Measurements from ENCODE around the gene NCK1. TPM values are rescaled to one million over a fixed set of nuclear protein-coding genes. Genes with fewer than 3 reads are reported as not detected.
A peak's percentile ranks its signal among the peaks of the same experiment; 100 is the strongest.

Gene NCK1
- 50.4 and 59.4 TPM in 2 replicates for total RNA-seq (2022)
- percentile 87 among the genes with signal in this experiment for Bru-seq, nascent RNA
- percentile 74 among the genes with signal in this experiment for BruChase-seq, experiment 1, labeled RNA remaining after a 6-hour chase
- percentile 83 among the genes with signal in this experiment for BruChase-seq, experiment 2, labeled RNA remaining after a 2-hour chase
- long read RNA-seq, transcript NCK1-201 (4 exons, 1,937 nt) = major isoform, 40 of 82 reads
- long read RNA-seq, transcript NCK1-204 (3 exons, 2,403 nt) = minor isoform, 7 of 82 reads
- long read RNA-seq, transcript NCK1-207 (4 exons, 1,971 nt) = minor isoform, 9 of 82 reads
- long read RNA-seq, partial matches to known transcripts = 6 of 82 reads
- long read RNA-seq, other reads (novel, unspliced or antisense) = 18 of 82 reads

DNA sequence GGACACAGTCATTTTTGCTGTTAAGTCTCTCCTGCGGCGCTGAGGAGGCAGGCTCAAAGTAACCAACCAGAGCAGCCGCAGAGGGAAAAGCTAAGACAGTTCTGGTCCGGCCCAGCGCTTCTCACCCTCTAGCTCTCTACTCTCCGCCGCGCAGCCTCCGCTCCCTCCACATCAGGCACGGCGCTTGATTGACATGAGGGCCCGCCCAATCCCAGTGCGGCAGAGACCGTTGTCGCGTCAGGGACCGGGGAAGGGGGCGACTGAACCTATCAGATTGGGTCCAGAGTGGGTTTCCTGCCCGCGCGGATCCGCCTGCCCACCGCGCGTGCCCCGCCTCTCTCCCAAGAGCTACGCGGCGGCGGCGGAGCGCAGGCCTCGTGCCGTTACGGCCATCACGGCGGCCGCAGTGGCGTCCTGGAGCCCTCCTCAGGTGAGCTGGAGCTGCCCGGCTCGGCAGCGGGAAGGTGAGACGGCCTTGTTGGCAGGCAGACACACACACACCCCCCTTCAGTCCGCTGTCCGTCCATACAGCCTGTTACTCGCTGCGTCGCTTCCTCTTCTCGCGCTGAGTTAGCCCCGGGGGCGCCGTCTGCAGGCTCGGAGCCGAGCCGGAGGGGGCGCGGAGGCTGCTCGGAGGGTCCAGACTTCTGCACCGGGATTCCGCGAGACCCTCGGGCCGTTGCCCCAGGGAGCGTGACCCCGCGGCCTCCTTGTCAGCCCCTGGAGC, at the start of gene NCK1:
NCK1 (plus strand) TSS at position 319 of the 727 bp plus-strand sequence. CDS start 65,794 bp downstream, outside the sequence.
- ChIA-PET CTCF (interaction anchor here (0.6 to 2.4 kb wide), 11 partner anchors 15 to 152 kb away, joined by 3 to 10 read pairs (median 4); partner anchors contain the start of genes IL20RB and STAG1), POLR2A (interaction anchor here (0.6 to 6.1 kb wide), 49 partner anchors 9 to 1299 kb away, joined by 3 to 159 read pairs (median 4); partner anchors contain the start of genes IL20RB, MSL2 and STAG1)
- intact Hi-C loops (cut with micrococcal nuclease) = loop anchor here (1.0 to 5.0 kb wide), 3 partner anchors 95 to 151 kb away; partner anchors contain the start of genes IL20RB and STAG1
- peaks cover 22% of the 10 kb centered on the region for H3K36me3 Mint-ChIP-seq (ENCODE audit: insufficient read depth, unreplicated experiment)
- TF ChIP-seq CTCF (IDR thresholded peaks at IDR 0.05; ENCODE audit: unreplicated experiment) = no peak
- no peaks in the 10 kb centered on the region for H3K9me3 Mint-ChIP-seq (ENCODE audit: unreplicated experiment)
- no TSS peak for BruUV-seq (replicated peaks)
- H3K4me3 Mint-ChIP-seq (ENCODE audit: unreplicated experiment) = peak within 1 kb of the TSS; percentile 87
- DNase-seq (ENCODE audit: unreplicated experiment) = peak; percentile 98
- no peaks in the 10 kb centered on the region for H3K27me3 Mint-ChIP-seq (ENCODE audit: insufficient read depth, unreplicated experiment)
- H3K27ac Mint-ChIP-seq (ENCODE audit: low read depth, unreplicated experiment) = peak within 1 kb of the TSS; percentile 88
- H3K4me1 Mint-ChIP-seq (ENCODE audit: insufficient read depth, unreplicated experiment) = peaks cover 17% of the 10 kb centered on the region

GRCh38 chr3:136817448-136817847, 44.6 kb upstream of the NCK1 start:
- intact Hi-C loops (cut with micrococcal nuclease) = loop anchor here (5.0 kb wide), 1 partner anchor 195 kb away; no protein-coding TSS in a partner anchor
- POLR2A ChIA-PET = interaction anchor here (0.7 to 1.4 kb wide), 2 partner anchors 30 to 45 kb away, joined by 3 to 4 read pairs; partner anchors contain the start of gene NCK1
- H3K36me3 Mint-ChIP-seq (ENCODE audit: insufficient read depth, unreplicated experiment) = no peaks in the 10 kb centered on the region
- peaks cover 16% of the 10 kb centered on the region for H3K4me1 Mint-ChIP-seq (ENCODE audit: insufficient read depth, unreplicated experiment)
- no TSS peak for BruUV-seq (replicated peaks)
- no peak overlapping the region for H3K4me3 Mint-ChIP-seq (ENCODE audit: unreplicated experiment)
- H3K27ac Mint-ChIP-seq (ENCODE audit: low read depth, unreplicated experiment) = no peak overlapping the region
- TF ChIP-seq CTCF (IDR thresholded peaks at IDR 0.05; ENCODE audit: unreplicated experiment) = no peak
- CTCF ChIA-PET = interaction anchor here (1.7 kb wide), 1 partner anchor 9 kb away, joined by 5 read pairs; no protein-coding TSS in a partner anchor
- no peaks in the 10 kb centered on the region for H3K27me3 Mint-ChIP-seq (ENCODE audit: insufficient read depth, unreplicated experiment)
- peak; percentile 33 for DNase-seq (ENCODE audit: unreplicated experiment)
- H3K9me3 Mint-ChIP-seq (ENCODE audit: unreplicated experiment) = peaks cover 1% of the 10 kb centered on the region

DNA sequence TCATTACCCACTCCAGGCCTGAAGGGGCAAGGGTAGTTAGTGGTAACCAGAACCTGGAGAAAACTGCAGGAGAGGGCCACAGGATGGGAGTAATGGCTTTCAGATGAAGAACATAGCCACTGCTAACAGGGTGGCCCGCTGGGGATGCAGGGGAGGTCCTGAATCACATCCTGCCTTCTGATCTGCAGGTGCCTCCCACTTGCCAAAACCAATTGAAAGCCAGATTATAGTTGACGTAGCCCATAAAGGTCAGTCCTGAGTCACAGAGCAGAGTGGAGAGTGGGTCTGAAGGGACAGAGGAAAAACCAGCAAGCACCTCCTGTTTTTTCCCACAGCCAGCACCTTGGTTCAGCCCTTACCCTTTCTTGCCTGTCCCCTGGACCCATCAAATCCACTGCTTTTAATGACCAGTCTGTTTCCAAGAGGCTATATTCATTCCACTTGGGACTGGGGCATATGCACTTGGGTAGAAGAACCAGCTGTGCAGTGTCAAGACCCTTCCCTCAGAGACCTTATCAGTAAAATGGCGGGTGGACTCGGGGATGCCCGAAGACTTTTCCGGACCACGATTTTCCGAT, 43.7 kb upstream of the NCK1 start:
- no peak for TF ChIP-seq CTCF (IDR thresholded peaks at IDR 0.05; ENCODE audit: unreplicated experiment)
- Mint-ChIP-seq H3K27ac (ENCODE audit: low read depth, unreplicated experiment) (no peak overlapping the region), H3K4me3 (ENCODE audit: unreplicated experiment) (peak overlapping the region; percentile 84), H3K27me3 (ENCODE audit: insufficient read depth, unreplicated experiment) (no peaks in the 10 kb centered on the region), H3K9me3 (ENCODE audit: unreplicated experiment) (peaks cover 7% of the 10 kb centered on the region), H3K4me1 (ENCODE audit: insufficient read depth, unreplicated experiment) (peaks cover 16% of the 10 kb centered on the region), H3K36me3 (ENCODE audit: insufficient read depth, unreplicated experiment) (no peaks in the 10 kb centered on the region)
- intact Hi-C loops (cut with micrococcal nuclease) = loop anchor here (5.0 kb wide), 1 partner anchor 194 kb away; no protein-coding TSS in a partner anchor
- ChIA-PET POLR2A (interaction anchor here (0.7 to 1.4 kb wide), 2 partner anchors 18 to 31 kb away, joined by 3 to 4 read pairs; no protein-coding TSS in a partner anchor), CTCF (interaction anchor here (0.6 to 1.7 kb wide), 4 partner anchors 10 to 1036 kb away, joined by 3 to 5 read pairs (median 4); no protein-coding TSS in a partner anchor)
- no TSS peak for BruUV-seq (replicated peaks)
- DNase-seq (ENCODE audit: unreplicated experiment) = peak; percentile 91
